ENCODE measurements around the gene FAM89B.

The FAM89B gene

GRCh38 chr11:65549096-65549495 is 23.2 kb upstream of the FAM89B start:
- no peak for DNase-seq (ENCODE audit: low read depth)
- H3K4me3 ChIP-seq (ENCODE audit: low read depth, low read length) = no peak overlapping the region
- TF ChIP-seq MYC (IDR thresholded peaks at IDR 0.05; ENCODE audit: low read depth, low read length) (no peak), POLR2A (IDR thresholded peaks at IDR 0.05; ENCODE audit: extremely low read depth, insufficient read length) (no peak), MAX (IDR thresholded peaks at IDR 0.05; ENCODE audit: low read depth, low read length) (no peak), CTCF (IDR thresholded peaks at IDR 0.05; ENCODE audit: low read depth, low read length) (no peak)

- H3K4me3 ChIP-seq (ENCODE audit: low read depth, low read length) = no peak overlapping the region
- DNase-seq (ENCODE audit: low read depth) = peak; percentile 62
- TF ChIP-seq CTCF (IDR thresholded peaks at IDR 0.05; ENCODE audit: low read depth, low read length) = peak; percentile 64
- TF ChIP-seq MAX (IDR thresholded peaks at IDR 0.05; ENCODE audit: low read depth, low read length) = no peak
These were observed 20.6 kb upstream of the FAM89B start for GRCh38 chr11:65551572-65552387.

- no peak for DNase-seq (ENCODE audit: low read depth)
These were observed 19.9 kb upstream of the FAM89B start for GRCh38 chr11:65552388-65552951.

GRCh38 chr11:65553301-65554001 is 18.9 kb upstream of the FAM89B start:
- TF ChIP-seq POLR2A (IDR thresholded peaks at IDR 0.05; ENCODE audit: extremely low read depth, insufficient read length) (no peak), CTCF (IDR thresholded peaks at IDR 0.05; ENCODE audit: low read depth, low read length) (no peak), MYC (IDR thresholded peaks at IDR 0.05; ENCODE audit: low read depth, low read length) (no peak), MAX (IDR thresholded peaks at IDR 0.05; ENCODE audit: low read depth, low read length) (no peak)
- peak; percentile 74 for DNase-seq (ENCODE audit: low read depth)
- H3K4me3 ChIP-seq (ENCODE audit: low read depth, low read length) = no peak overlapping the region

More at GRCh38 chr11:65552388-65552951, 19.9 kb upstream of the FAM89B start:
- TF ChIP-seq MYC (IDR thresholded peaks at IDR 0.05; ENCODE audit: low read depth, low read length) (no peak), POLR2A (IDR thresholded peaks at IDR 0.05; ENCODE audit: extremely low read depth, insufficient read length) (no peak), CTCF (IDR thresholded peaks at IDR 0.05; ENCODE audit: low read depth, low read length) (no peak), MAX (IDR thresholded peaks at IDR 0.05; ENCODE audit: low read depth, low read length) (no peak)
- H3K4me3 ChIP-seq (ENCODE audit: low read depth, low read length) = no peak overlapping the region

GRCh38 chr11:65554057-65554818 is 18.1 kb upstream of the FAM89B start:
- no peak overlapping the region for H3K4me3 ChIP-seq (ENCODE audit: low read depth, low read length)
- peak; percentile 42 for DNase-seq (ENCODE audit: low read depth)
- TF ChIP-seq MYC (IDR thresholded peaks at IDR 0.05; ENCODE audit: low read depth, low read length) = no peak
- no peak for TF ChIP-seq MAX (IDR thresholded peaks at IDR 0.05; ENCODE audit: low read depth, low read length)
- no peak for TF ChIP-seq POLR2A (IDR thresholded peaks at IDR 0.05; ENCODE audit: extremely low read depth, insufficient read length)
- no peak for TF ChIP-seq CTCF (IDR thresholded peaks at IDR 0.05; ENCODE audit: low read depth, low read length)

Measured in NB4 (cell line).